HG03175 (cell line): ENCODE results near the gene PDIA6.

Experiments used
- ATAC-seq: cut with Tn5 transposase; IDR thresholded peaks from one replicate; pipeline ENCODE4 v1.9.1; 2021; ENCODE audit warnings: mild to moderate bottlenecking, moderate library complexity; ENCODE audit not compliant: unreplicated experiment

The PDIA6 gene

GRCh38 chr2:10765461-10765860, 47.1 kb downstream of the PDIA6 start:
- no peak for ATAC-seq

- ATAC-seq = no peak
Observed at GRCh38 chr2:10764896-10765295, 47.7 kb downstream of the PDIA6 start.

- no peak for ATAC-seq
Observed at GRCh38 chr2:10764096-10764785, 48.3 kb downstream of the PDIA6 start.

GRCh38 chr2:10763461-10763800, 49.2 kb downstream of the PDIA6 start:
- no peak for ATAC-seq

GRCh38 chr2:10762651-10763460, 49.7 kb downstream of the PDIA6 start:
- ATAC-seq = no peak

GRCh38 chr2:10761591-10761990, 51.0 kb downstream of the PDIA6 start:
- no peak for ATAC-seq

GRCh38 chr2:10760794-10761504, 51.6 kb downstream of the PDIA6 start:
- no peak for ATAC-seq

GRCh38 chr2:10759151-10759714, 53.4 kb downstream of the PDIA6 start:
- ATAC-seq = no peak

- ATAC-seq = no peak
Observed at GRCh38 chr2:10757814-10758286, 54.7 kb downstream of the PDIA6 start.

GRCh38 chr2:10755621-10756020, 57.0 kb downstream of the PDIA6 start:
- ATAC-seq = no peak

- ATAC-seq = no peak
Observed at GRCh38 chr2:10753876-10754275, 58.7 kb downstream of the PDIA6 start.

GRCh38 chr2:10753156-10753555, 59.4 kb downstream of the PDIA6 start:
- ATAC-seq = no peak

- ATAC-seq = no peak
Observed at GRCh38 chr2:10752236-10752635, 60.3 kb downstream of the PDIA6 start.

GRCh38 chr2:10750610-10751009, 62.0 kb downstream of the PDIA6 start:
- no peak for ATAC-seq

GRCh38 chr2:10742666-10743065, 69.9 kb downstream of the PDIA6 start:
- ATAC-seq = no peak

GRCh38 chr2:10741139-10741538, 71.4 kb downstream of the PDIA6 start:
- no peak for ATAC-seq

GRCh38 chr2:10740226-10740625, 72.4 kb downstream of the PDIA6 start:
- ATAC-seq = no peak

GRCh38 chr2:10738192-10738591, 74.4 kb downstream of the PDIA6 start:
- no peak for ATAC-seq

GRCh38 chr2:10733980-10734379, 78.6 kb downstream of the PDIA6 start:
- no peak for ATAC-seq

GRCh38 chr2:10733566-10733925, 79.0 kb downstream of the PDIA6 start:
- ATAC-seq = no peak
